Astrocyte (in vitro differentiated cells and primary cell): ENCODE results near the gene PLIN4.

Experiments used
- CTCF ChIP-seq: IDR thresholded peaks from 2 replicates; pipeline ENCODE4 v1.5.1; 2011; ENCODE audit warnings: low read depth, mild to moderate bottlenecking, inconsistent platforms, low read length, moderate library complexity; ENCODE audit not compliant: insufficient read depth
- EZH2 ChIP-seq: IDR thresholded peaks from 2 replicates; pipeline ENCODE4 v1.6.1; 2012; ENCODE audit warnings: mild to moderate bottlenecking, low read length, inconsistent platforms; ENCODE audit not compliant: insufficient read depth

DNA sequence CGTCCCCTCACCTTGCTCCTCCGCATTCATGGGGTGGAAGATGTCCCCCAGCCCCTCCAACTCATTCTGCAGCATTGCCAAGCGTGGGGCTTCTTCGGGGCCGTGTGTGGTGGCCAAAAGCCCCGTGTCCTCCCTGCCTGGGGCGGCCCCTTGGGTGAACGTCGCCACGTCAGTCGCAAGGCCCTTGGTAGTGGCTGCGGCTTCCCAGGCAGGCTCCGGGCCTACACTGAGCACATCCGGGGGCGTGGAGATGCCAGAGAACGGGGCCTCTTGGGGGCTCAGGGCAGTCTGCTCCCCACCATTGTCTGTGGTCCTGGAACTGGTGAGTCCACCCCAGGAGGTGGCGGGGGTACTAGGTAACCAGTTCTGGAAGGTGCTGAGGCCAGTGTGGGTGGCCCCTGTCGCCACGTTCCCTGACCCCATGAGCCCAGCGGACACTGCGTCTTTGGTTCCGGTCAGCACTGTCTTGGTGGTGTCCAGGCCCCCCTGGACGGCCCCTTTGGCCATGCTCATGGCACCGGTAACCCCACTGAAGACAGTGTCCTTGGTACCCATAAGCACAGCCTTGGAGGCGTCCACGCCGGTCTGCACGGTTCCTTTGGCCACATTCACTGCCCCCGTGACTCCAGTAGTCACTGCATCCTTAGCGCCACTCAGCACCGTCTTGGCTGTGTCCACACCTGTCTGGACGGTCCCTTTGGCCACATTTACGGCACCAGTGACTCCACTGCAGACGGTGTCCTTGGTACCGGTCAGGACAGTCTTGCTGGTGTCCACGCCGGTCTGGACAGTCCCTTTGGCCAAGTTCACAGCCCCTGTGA is 7.6 kb downstream of the PLIN4 start:
- TF ChIP-seq EZH2 (no peak), CTCF (no peak)
